HG02840 (cell line): ENCODE measurements around the gene RAB3C.

Experiments used
- ATAC-seq: cut with Tn5 transposase; IDR thresholded peaks from one replicate; pipeline ENCODE4 v1.9.1; 2021; ENCODE audit warnings: mild to moderate bottlenecking, moderate library complexity, moderate number of reproducible peaks; ENCODE audit not compliant: unreplicated experiment, low FRiP score

The RAB3C gene

DNA sequence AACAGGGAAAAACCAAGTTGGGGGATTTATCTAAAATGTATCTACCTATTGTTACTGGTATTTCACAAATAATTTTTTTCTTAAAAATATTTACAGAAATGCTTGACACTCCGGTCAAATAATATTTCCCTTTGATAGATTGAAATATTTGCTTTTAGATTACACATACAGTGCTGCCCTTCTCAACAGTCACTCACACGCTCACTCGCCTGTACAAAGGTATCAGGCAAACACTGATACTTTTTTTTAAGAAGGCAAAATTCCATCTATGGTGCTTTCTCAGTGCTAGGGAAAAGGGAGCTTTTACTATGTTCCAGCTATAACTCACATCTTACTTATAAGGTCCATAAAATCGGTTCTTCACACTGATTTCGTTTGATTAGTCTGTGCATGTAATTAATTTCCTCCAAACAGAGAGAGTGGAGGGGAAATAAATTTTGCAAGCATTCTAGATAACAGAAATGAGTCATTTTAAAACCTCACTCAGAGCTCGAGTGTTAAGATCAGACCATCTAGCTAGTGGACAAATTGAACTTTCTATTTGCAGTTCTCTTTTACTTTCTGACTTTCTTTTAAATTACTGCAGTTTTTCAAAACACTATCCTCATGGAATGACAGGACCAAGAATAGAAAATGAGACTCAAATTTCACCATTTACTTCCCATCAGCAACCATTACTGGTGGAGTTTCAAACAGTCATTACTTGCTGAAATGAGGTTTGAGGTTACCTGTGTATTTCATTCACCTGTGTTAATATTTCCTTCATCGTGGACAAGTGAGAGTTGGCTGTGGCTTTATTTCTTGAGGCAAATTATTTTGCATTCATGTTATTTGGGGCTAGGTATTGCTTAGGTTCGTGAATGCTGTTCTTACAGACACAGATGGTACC, 273.2 kb downstream of the RAB3C start:
- no peak for ATAC-seq

DNA sequence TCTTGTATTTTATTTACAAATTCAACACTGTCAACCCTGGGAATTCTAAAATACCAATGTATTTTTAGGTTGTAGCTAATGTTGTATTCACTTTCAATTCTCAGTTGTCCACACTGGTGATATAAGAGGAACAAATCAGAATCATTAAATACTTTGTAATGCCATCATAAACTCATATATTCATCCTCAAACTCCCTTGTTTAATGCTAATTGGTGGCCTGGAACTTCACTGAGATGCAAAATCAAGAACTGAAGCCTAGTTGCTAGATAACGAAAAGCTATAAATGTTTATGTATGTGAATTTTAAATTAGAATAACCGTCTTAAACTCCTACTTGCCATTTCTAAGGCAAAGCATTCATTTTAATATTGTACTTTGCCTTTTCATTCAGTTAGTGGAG, 274.7 kb downstream of the RAB3C start:
- ATAC-seq = no peak

DNA sequence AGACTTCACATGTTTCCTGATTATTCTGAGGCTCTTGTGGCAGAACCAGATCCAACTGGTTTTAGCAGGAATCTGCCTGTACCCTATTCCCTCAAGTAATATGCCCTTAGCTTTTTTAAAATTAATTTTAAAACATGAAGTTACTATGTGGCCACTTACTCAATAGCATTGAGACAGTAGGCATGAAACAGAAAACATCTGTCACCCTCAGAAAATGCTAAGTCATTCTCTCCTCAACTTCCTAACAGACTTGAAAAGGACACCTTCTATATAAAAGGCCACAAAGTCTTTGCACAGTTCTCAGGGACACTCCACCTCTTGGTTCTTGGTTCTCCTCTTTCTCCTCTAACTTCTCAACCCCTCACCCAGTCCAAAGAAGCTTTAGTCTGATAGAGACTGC, 277.8 kb downstream of the RAB3C start:
- no peak for ATAC-seq

DNA sequence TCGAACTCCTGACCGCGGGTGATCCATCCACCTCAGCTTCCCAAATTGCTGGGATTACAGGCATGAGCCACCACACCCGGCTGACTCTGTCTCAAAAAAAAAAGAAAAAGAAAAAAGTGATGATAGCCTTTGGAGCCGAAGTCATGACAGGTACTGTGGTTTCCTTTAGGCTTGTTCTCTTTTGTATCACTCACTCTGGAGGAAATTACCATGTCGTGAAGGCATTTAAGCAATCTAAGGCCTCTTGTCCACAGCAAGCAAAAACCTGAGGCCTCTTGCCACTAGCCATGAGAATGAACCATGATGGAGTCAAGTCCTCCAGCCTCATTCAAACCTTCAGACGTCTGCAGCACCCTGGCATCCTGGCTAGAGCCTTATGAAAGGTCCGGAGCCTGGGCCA, 286.1 kb downstream of the RAB3C start:
- no peak for ATAC-seq

DNA sequence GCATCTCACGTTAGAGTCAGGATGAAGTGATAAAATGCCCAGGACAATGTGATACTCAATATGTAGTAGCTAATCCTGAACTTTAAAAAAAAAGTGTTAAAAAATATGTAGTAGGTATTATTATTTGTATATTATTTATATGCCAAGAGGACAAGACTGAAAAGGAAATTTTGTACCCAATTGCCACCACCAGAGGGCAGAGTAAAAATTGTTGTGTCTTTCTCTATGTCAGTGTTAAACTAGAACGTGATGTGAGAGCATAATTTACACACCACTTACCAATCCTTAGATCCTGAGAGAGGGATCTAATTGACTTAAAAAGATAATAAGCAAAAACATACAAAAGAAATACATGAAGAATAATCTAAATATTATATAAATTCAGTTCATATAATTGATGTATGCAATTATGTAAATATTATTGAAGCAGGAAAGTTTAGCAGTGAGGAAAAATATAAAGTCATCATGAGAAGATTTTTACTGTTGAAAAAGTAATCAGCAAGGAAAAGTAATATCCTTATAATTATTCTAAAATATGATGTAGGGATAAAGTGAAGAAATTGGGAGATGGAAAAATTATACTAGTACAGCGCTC, 288.9 kb downstream of the RAB3C start:
- no peak for ATAC-seq

DNA sequence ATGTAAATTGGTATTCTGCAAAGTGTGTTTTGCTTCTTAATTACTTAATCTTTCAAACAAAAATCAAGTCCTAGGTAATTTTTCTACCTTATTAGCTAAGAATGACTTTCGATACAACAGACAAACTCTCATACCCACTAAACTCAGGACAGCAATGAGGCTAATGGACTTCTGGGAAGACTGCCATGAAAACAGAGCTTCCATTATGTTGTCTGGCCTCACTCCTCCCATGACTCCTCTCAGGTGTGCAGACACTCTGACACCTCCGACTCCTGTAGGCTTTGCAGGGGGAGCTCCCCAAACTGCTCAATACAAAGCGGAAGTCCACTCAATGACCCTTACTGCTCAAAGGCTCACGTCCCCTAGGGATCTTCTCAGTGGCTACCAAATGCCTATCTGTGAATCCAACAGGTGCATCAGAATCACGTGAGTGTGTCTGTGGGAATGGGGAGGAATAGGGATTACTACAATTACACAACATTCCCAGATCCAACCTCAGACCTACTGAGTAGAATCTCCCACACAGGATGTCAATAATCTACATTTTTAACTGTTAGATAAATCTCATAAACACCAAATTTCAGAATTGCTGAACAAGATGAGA, 289.9 kb downstream of the RAB3C start:
- ATAC-seq = no peak

DNA sequence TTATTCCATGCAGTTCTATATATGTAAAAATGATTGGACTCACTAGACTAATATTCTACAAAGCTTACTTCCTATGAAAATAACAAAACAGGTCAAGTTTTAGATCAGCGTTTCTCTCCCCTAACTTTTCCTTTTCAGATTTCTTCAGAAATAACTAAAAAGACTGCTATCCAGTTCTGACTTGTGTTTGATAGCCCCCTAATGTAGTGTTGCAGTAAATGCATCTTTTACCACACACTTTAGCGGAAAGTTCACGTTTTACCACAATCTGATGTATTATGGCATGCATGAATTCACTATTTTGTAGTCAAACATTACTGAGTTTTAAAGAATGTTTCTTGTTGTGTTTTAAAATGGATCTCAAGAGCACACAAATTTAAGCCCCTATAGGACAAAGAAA, 292.7 kb downstream of the RAB3C start:
- no peak for ATAC-seq

DNA sequence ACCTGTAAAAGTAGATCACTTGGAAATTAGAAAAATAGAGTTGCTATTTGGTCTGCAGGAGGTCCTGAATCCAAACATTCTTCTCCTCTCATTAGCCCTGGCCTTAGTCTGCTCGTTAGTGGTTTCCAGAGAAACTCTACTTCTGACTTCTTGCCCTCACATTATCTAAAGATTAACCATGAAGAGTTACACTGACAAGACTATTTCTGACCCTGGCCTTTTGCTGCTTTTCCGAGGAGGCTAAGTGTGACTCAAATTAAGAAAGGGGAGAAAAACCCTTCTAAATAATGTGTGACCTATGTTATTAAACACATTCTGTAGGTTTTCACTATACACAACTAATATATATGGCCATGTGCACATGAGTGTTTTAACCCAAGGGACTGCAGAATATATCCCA, 302.4 kb downstream of the RAB3C start:
- peak; percentile 57 for ATAC-seq

DNA sequence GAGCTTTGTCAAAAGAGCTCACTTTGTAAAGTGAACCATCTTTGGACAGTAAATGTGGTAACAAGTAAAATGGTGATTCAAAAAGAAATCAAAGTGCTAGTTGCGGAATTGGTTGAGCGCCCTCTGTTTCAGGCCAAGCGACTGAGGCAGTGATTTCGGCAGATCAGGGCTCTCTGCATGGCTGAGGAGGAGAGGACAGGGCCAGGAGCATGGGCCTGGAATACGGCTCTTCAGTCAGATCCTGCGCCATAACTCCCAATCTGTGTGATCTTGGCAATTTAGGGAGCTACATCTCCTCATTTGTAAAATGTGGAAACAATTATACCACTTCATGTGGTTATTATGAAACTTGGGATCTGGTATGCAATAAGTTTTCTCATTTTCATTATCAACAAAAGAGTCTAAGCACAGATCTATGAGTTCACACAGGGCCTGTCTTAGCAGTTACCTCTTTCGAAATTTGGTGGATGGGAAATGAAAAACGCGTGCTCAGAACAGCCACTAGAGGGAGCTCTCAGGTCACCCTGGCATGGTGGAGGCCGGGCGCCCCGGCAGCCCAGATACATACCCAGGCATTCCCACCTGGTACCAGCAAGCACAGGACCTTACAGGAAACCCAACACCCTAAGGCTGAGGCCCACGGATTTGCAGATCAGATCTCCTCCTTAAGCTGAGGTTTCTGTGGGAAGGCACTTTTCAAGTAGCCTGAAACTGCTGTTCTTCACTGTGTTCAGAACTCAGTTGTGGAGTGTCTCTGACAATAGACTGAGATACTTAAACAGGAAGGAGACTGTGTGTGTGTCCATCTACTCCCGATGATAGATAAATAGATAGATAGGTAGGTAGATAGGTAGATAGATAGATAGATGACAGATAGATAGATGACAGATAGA, 303.7 kb downstream of the RAB3C start:
- ATAC-seq = peak; percentile 57

DNA sequence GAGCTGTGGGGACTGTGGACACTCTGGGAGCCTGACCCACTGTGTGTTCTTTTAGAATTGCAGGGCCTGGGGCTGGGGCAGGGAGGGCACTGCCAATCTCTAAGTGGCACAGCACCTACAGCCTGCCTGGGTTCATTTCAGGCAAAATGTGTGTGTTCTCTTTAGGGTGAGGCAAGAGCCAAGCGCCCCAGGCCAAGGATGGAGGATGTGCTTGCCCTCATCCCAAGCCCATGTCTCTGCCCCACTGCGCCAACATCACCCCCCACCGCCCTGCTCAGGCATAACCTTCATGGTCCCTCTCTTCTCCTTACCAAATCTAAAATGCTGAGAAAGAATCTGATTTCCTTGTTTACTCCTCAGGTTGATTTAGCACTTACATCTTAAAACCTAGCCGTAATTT, 304.4 kb downstream of the RAB3C start:
- ATAC-seq = no peak

DNA sequence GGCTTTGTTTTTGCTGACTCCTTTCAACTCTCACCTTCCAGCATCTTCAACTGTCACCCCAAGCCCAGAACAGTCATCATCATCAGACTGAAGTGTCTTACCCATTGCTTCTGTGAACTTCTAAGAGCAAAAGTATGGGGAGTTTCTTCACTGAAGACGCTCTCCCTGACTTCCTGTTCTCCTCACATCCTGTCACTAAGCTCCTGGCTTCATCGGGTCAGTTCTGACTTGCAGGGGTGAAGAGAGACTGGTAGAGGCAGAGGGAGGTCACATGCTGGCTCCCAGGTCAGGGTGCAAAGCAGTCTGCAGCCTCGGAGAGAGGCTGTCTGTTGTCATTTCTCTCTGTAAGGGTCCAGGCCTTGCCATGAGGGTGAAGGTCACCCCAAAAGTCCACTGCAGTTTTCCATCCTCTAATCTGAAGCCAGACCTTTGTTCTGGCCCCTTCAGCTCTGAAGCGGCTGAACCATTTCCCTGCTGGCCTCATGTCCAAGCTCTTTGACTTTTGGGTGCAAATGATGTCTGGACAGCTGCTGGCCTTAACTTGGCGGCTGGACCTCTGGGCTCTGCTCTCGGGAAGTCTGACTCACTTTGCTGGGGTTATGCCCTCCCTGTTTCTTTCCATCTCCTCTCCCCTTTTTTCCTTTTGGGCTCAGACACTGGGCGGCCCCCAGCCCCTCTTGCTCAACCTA, 305.0 kb downstream of the RAB3C start:
- ATAC-seq = no peak

DNA sequence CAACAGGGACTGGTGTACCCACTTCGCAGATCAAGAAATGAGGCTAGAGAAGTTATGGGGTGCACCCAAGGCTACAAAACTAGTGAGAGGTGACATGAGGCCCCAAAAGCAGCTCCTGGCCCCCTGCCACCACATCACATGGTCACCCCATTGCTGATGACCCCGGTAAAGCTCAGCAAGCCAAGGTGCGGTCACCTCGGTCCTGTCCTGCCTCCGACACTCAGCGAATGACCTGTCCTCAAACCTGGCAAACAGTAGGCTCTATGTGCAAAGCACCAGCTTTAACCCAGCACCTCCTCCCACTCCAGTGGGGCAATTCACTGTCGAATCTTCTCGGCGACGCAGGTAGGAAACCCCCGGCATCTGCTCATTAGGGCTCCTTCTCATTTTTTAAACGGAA, 307.4 kb downstream of the RAB3C start:
- no peak for ATAC-seq

DNA sequence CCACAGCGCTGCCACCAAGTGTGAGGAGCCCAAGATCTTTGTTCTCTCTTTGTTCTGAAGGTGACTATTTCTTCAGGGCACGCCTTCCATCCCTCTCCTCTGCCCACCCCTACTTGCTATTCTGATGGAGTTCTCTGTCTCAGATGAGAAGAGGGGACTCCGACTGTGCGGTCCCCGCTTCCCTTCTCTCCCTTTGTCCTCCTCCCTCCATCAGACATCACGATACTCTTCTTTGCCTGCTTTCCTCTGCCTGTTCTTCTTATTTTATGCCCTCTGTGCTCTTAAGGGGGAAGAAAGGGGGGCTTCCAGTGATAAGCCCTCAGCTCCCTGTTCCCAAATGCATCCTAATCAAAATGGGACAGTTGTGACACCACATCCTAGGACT, 307.8 kb downstream of the RAB3C start:
- ATAC-seq = no peak

DNA sequence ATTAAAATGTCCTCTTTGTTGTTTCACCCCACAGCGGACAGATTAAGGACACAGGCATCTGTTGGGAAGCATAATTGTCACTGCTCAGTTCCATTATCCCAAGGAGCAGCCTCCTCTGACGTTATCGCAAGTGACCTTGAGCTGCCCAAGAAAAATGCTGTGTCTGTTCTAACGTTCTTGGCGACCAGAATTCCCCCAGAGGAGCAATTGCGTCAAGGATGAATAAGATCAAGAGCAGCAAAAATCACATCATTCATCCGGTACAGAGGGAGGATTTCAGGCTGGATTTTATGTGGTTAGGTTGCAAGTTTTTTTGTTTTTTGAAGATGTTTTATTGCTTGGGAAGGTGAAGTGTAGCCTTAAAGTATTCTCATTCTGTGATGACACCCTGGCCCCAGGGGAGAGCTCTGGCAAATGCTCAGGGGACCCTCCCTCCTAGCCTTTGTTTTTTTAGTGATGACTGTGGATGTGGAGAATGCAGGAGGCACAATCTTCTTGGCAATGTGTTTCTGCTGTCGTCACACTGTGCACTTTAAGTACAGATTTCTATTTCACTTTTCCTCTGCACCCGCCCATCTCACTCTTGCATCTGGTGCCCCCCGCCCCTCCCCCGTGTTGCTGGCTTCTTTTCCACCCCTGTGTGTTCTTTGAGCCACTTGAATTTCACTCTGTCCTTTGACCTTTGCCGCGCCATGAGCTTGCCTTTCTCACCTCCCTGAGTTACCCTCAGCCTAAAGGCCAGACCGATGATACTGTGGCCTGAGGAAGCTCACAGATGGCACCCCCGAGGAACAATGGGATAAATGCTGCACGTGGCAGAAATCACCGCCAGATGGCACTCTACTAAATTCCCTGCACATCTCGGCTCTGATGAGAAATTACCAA, 308.5 kb downstream of the RAB3C start:
- ATAC-seq = no peak

DNA sequence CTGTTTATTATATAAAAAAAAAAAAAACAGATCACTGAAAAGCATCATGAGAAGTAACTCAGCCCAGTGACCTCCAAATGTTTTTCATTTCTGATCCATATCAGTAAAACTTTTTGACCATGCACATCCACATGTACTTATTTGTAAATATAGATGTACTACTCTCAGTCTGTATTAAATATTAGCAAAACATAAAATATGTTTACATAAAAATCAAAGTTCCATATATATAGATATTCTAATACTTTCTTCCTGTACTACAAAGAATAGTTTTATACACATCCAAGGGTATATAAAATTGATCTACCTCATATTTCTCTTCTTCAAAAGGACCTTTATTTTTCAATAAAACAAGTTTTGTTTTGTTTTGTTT, 309.1 kb downstream of the RAB3C start:
- no peak for ATAC-seq

DNA sequence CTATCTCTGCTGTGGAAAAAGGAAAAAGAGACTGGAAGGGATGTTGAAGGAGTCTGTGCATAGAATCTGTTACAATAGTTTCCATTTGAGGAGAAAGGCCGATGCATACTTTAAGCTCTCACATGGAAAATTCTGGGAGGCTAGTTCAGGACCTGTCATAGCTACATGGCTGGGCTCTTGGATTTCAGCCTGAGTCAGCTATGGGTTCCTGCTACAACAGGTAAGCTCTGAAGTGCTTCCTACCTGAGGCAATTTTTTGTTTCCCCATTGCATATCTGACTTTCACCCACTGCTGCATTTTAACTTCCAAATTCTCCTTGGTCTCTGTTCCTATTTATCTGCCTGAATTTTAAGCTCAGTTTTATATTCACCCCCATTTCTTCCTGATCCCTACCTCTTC, 310.7 kb downstream of the RAB3C start:
- ATAC-seq = no peak

DNA sequence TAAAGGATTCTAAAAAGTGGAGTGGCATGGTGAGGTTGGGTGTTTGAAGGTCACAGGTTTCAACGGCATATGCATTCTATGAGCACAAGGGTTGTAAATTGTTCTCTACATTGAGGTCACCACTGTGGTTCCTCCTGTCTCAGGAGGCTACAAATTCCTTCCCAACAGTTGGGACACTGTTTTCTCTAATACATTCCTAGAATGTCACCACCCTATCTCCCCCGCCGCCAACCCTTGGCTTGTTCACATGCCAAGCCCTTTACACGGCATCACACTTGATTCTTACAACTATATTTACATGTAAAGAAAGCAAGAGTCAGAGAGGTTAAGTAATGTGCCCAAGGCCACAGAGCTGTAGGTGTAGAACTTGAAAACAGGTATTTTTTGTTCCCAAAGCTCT, 315.1 kb downstream of the RAB3C start:
- ATAC-seq = no peak

DNA sequence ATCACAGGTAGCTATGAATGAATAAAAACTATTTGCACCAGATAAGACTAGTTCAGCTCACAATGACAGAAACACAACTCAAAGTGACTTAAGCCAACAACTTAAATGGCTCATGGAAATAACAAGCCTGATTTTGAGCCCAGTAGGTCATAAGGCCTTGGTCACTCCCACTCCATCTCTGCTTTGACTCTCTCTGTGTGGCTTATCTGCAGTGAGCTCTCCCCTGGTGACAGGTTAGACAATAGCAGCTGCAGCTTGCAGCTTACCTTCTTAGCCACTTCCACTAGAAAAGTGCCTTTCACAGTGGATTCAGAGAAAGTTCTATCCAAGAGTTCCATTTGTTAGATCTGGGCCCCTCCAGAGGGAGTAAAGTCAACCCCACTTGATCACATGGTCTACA, 315.7 kb downstream of the RAB3C start:
- ATAC-seq = no peak

DNA sequence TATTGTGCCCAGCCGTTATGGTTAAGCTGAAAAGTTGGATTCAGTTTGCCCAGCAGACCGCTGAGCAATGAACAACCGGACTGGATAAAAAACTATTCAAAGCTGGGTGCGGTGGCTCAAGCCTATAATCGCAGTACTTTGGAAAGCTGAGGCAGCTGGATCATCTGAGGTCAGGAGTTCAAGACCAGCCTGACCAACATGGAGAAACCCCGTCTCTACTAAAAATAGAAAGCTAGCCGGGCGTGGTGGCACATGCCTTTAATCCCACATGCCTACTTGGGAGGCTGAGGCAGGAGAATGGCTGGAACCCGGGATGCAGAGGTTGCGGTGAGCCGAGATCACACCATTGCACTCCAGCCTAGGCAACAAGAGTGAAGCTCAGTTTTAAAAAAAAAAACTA, 318.4 kb downstream of the RAB3C start:
- ATAC-seq = no peak
